Stimulated activated CD8-positive, alpha-beta memory T cell treated with anti-CD3 and anti-CD28 coated beads, Interleukin-4, amount 100 ng/mL, for 4 hours (primary cell): Measurements from ENCODE around the gene ETDC.

ENCODE experiments used
- DNase-seq, 2 donors: peaks; one replicate each; pipeline ENCODE4 v3.0.0-alpha.2; 2020; ENCODE audit warnings: low read depth in 2 of 2, low spot score in 1 of 2

ETDC gene

GRCh38 chrX:135345107-135345589 lies 35.9 kb downstream of the ETDC start:
- no peak for DNase-seq

DNA sequence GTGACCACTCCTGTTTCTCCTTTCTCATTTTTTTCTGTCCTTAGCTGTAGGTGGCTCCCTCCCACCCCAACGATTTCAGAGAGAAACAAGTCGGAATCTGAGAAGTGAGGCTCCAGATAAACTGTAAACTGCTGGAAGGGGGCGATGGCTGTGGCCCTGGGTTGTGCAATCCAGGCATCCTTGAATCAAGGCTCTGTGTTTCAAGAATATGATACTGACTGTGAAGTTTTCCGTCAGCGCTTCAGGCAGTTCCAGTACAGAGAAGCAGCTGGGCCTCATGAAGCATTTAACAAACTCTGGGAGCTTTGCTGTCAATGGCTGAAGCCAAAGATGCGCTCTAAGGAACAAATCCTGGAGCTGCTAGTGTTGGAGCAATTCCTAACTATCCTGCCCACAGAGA lies 37.7 kb downstream of the ETDC start:
- no peak for DNase-seq

- no peak for DNase-seq
These were observed 38.2 kb downstream of the ETDC start for GRCh38 chrX:135347381-135348016.

GRCh38 chrX:135354288-135354687 lies 45.0 kb downstream of the ETDC start:
- DNase-seq: no peak
